PC-9 (cell line): Measurements from ENCODE around the gene PCK2.

ENCODE experiments used
- EZH2 ChIP-seq: fragments of 200-600 bp; sonication (generic); IDR thresholded peaks from 2 replicates; pipeline ENCODE4 v1.8.0; 2017; ENCODE audit warnings: antibody characterized with exemption, low read depth
- TF ChIP-seq, protein P1 (sequence below): fragments of 200-600 bp; sonication (generic); conservative IDR thresholded peaks from 2 replicates; pipeline ENCODE4 v1.6.1; 2017; ENCODE audit warnings: mixed run types, antibody characterized with exemption, mild to moderate bottlenecking, moderate library complexity

- TF ChIP-seq, protein P1, sequence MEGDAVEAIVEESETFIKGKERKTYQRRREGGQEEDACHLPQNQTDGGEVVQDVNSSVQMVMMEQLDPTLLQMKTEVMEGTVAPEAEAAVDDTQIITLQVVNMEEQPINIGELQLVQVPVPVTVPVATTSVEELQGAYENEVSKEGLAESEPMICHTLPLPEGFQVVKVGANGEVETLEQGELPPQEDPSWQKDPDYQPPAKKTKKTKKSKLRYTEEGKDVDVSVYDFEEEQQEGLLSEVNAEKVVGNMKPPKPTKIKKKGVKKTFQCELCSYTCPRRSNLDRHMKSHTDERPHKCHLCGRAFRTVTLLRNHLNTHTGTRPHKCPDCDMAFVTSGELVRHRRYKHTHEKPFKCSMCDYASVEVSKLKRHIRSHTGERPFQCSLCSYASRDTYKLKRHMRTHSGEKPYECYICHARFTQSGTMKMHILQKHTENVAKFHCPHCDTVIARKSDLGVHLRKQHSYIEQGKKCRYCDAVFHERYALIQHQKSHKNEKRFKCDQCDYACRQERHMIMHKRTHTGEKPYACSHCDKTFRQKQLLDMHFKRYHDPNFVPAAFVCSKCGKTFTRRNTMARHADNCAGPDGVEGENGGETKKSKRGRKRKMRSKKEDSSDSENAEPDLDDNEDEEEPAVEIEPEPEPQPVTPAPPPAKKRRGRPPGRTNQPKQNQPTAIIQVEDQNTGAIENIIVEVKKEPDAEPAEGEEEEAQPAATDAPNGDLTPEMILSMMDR: no peak
- no peak for TF ChIP-seq EZH2
Measured at GRCh38 chr14:24051789-24052655, 42.1 kb upstream of the PCK2 start, which contains the start of gene CARMIL3.
